CD4-positive, alpha-beta T cell (primary cell): ENCODE data around the gene PPP4R4. TPM values are rescaled to one million over a fixed set of nuclear protein-coding genes. Genes with fewer than 3 reads are reported as not detected.

Source experiments
- ATAC-seq: fragments of 200-7000 bp; cut with Tn5 transposase; one replicate; pipeline ENCODE4 v1.10.0; 2022; ENCODE audit warnings: mild to moderate bottlenecking; ENCODE audit not compliant: poor library complexity
- CTCF ChIA-PET: fragments of 350-600 bp; sonication (Branson Sonifier 250); formaldehyde crosslinking; loops from one replicate; lab custom pipeline; 2021; ENCODE audit warnings: antibody characterized with exemption, inconsistent platforms; lab: Charles Lee
- POLR2A ChIA-PET: fragments of 350-600 bp; sonication (Branson Sonifier 250); formaldehyde crosslinking; loops from one replicate; lab custom pipeline; 2021; ENCODE audit warnings: antibody characterized with exemption, inconsistent platforms; lab: Charles Lee
- DNase-seq, 14 experiments: peaks; one replicate each; pipeline ENCODE4 v3.0.0-alpha.2; 2013 to 2020; ENCODE audit warnings: mixed read lengths in 2 of 14
- H3K27ac ChIP-seq, 2 donors: one replicate each; pipeline versions ENCODE4 v1.5.1 to v1.7.0; 2013; ENCODE audit warnings: low read length in 2 of 2, low read depth in 1 of 2, mild to moderate bottlenecking in 1 of 2
- H3K27me3 ChIP-seq, 2 experiments: 1 replicate in 1 of 2; 2 replicates in 1 of 2; pipeline versions ENCODE4 v1.6.1 to v1.7.0; 2013; ENCODE audit warnings: low read length in 2 of 2, control low read depth in 1 of 2, mild to moderate bottlenecking in 1 of 2, moderate library complexity in 1 of 2; ENCODE audit not compliant: insufficient read depth in 2 of 2, control insufficient read depth in 1 of 2
- H3K36me3 ChIP-seq: one replicate; pipeline ENCODE4 v1.6.1; 2013; ENCODE audit warnings: low read length, control low read depth; ENCODE audit not compliant: insufficient read depth
- H3K4me1 ChIP-seq: one replicate; pipeline ENCODE4 v1.6.1; 2013; ENCODE audit warnings: low read length, control low read depth; ENCODE audit not compliant: insufficient read depth
- H3K4me3 ChIP-seq: one replicate; pipeline ENCODE4 v1.5.1; 2013; ENCODE audit warnings: mild to moderate bottlenecking, low read length, moderate library complexity
- H3K9me3 ChIP-seq, 2 experiments: 1 replicate in 1 of 2; 2 replicates in 1 of 2; pipeline versions ENCODE4 v1.6.1 to v1.7.0; 2013; ENCODE audit warnings: low read length in 2 of 2, mild to moderate bottlenecking in 2 of 2, control low read depth in 1 of 2, moderate library complexity in 1 of 2; ENCODE audit not compliant: control insufficient read depth in 1 of 2, insufficient read depth in 1 of 2
- H3K27ac Mint-ChIP-seq: one replicate; pipeline ENCODE4 v1.8.0; 2020; ENCODE audit warnings: mixed read lengths
- H3K27me3 Mint-ChIP-seq: one replicate; pipeline ENCODE4 v1.8.0; 2021; ENCODE audit warnings: mixed read lengths
- H3K36me3 Mint-ChIP-seq: one replicate; pipeline ENCODE4 v1.8.0; 2021; ENCODE audit warnings: low read depth, mixed read lengths
- H3K4me1 Mint-ChIP-seq: one replicate; pipeline ENCODE4 v1.8.0; 2021; ENCODE audit warnings: low read depth, mixed read lengths
- H3K4me3 Mint-ChIP-seq: one replicate; pipeline ENCODE4 v1.8.0; 2020; ENCODE audit warnings: mild to moderate bottlenecking, mixed read lengths
- H3K9me3 Mint-ChIP-seq: one replicate; pipeline ENCODE4 v1.8.0; 2020; ENCODE audit warnings: mixed read lengths
- intact Hi-C, 2 experiments: fragments of 100-400 bp; cut with DNase I in 1 of 2; cut with micrococcal nuclease in 1 of 2; formaldehyde crosslinking; loops; one replicate each; pipeline versions ENCODE4 v1.15.1 to v1.9.0; 2023 to 2025; cut with DNase I, micrococcal nuclease
- total RNA-seq, 174 experiments: library from RNA in 2 of 174; stranded (reverse) in 2 of 174; gene quantifications; one replicate each; pipeline ENCODE4 v1.2.3 and lab custom pipeline; 2021 to 2026
- TF ChIP-seq, protein P1 (sequence below): fragments of 200-600 bp; IDR thresholded peaks from one replicate; pipeline ENCODE4 v1.8.0; 2022; ENCODE audit warnings: antibody characterized with exemption, mild to moderate bottlenecking

The PPP4R4 gene
- total RNA-seq, 2 experiments from 2014 or later = 3.5 to 4.3 TPM

DNA sequence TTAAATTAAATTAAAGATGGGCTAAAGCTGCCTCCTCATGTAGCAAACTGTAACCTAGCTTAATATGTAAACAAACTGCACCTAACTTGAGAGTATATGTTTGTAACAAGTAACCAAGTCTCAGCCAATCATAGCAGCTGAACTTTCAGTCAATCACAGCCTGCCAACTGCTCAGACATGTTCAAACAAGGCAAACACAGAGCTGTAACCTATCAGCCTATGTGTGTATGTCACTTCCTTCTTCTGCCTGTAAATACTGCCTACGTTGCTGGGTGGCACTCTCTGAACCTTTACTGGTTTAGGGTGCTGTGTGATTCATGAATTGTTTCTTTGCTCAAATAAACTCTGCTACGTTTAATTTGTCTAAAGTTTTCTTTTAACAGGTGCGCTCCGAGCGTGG, 146.1 kb downstream of the PPP4R4 start:
- DNase-seq = no peak
- H3K4me1 ChIP-seq = no peaks in the 10 kb centered on the region
- no peak overlapping the region for H3K27ac Mint-ChIP-seq
- peaks cover 2% of the 10 kb centered on the region for H3K9me3 Mint-ChIP-seq
- no peaks in the 10 kb centered on the region for H3K36me3 Mint-ChIP-seq
- ChIA-PET POLR2A (no interaction called here), CTCF (no interaction called here)
- no peaks in the 10 kb centered on the region for H3K36me3 ChIP-seq
- no peaks in the 10 kb centered on the region for H3K4me1 Mint-ChIP-seq
- H3K27me3 Mint-ChIP-seq = no peaks in the 10 kb centered on the region
- TF ChIP-seq, protein P1, sequence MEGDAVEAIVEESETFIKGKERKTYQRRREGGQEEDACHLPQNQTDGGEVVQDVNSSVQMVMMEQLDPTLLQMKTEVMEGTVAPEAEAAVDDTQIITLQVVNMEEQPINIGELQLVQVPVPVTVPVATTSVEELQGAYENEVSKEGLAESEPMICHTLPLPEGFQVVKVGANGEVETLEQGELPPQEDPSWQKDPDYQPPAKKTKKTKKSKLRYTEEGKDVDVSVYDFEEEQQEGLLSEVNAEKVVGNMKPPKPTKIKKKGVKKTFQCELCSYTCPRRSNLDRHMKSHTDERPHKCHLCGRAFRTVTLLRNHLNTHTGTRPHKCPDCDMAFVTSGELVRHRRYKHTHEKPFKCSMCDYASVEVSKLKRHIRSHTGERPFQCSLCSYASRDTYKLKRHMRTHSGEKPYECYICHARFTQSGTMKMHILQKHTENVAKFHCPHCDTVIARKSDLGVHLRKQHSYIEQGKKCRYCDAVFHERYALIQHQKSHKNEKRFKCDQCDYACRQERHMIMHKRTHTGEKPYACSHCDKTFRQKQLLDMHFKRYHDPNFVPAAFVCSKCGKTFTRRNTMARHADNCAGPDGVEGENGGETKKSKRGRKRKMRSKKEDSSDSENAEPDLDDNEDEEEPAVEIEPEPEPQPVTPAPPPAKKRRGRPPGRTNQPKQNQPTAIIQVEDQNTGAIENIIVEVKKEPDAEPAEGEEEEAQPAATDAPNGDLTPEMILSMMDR = no peak
- H3K4me3 Mint-ChIP-seq = no peak overlapping the region
- H3K27me3 ChIP-seq = no peaks in the 10 kb centered on the region
- peak; percentile 29 for ATAC-seq
- no peak overlapping the region for H3K27ac ChIP-seq
- intact Hi-C loops = no loop called here
- H3K9me3 ChIP-seq = no peaks in the 10 kb centered on the region
- H3K4me3 ChIP-seq = no peak overlapping the region

GRCh38 chr14:94321421-94322271, 147.5 kb downstream of the PPP4R4 start:
- Histone ChIP-seq H3K9me3 (no peaks in the 10 kb centered on the region), H3K4me1 (no peaks in the 10 kb centered on the region), H3K36me3 (no peaks in the 10 kb centered on the region), H3K27me3 (no peaks in the 10 kb centered on the region), H3K27ac (no peak overlapping the region), H3K4me3 (no peak overlapping the region)
- H3K27me3 Mint-ChIP-seq = no peaks in the 10 kb centered on the region
- H3K36me3 Mint-ChIP-seq = no peaks in the 10 kb centered on the region
- H3K9me3 Mint-ChIP-seq = peaks cover 2% of the 10 kb centered on the region
- DNase-seq (no peak), ATAC-seq (no peak)
- no peaks in the 10 kb centered on the region for H3K4me1 Mint-ChIP-seq
- intact Hi-C loops = no loop called here
- TF ChIP-seq, protein P1 = no peak
- H3K4me3 Mint-ChIP-seq = no peak overlapping the region
- ChIA-PET POLR2A (no interaction called here), CTCF (no interaction called here)
- no peak overlapping the region for H3K27ac Mint-ChIP-seq

DNA sequence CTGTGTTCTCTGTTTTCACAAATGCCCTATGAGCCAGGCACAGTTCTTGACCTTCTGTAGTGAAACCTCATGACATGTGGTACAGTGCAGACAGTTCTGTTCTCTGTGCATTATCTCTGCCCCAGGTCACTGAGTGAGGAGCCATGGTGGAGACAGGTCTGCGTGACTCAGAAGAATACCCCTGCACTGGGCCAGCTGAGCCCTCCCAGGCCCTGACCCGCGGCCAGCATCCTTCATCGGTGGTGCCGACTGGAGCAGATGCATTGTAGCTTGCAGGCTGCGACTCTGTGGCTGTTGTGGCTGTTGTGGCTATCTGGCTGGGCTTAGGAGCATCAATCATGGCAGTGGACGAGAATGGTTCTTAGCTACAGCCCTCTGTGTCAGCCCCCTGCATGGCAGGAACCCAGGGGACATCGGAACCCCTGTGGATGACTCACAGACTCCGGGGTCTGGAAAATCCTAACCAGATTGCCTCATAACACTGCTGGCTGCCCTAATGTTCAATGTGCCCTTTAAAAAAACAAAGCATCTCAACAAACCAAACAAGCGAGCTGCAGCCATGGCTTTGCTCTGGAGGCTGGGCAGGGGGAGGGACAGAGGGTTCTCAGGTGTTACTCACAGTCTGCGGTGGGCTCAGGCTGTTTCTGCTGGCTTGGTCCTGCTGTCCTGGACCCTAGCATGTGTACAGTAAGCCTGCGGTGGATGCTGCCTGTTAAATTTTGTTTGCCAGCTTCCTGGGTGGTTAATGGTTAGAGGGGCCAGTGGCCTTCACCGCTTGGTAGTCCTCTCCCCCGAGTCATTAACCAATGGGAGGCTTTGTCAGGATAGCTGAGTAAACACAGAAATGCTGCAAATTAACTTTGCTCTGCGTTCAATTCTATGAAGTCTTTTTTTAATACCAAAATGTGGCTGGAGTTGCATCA, 148.8 kb downstream of the PPP4R4 start, which contains the start of gene SERPINA6:
SERPINA6 (minus strand) TSS at position 689 of the 923 bp plus-strand sequence. CDS start 8,688 bp downstream, outside the sequence.
- Mint-ChIP-seq H3K4me1 (no peaks in the 10 kb centered on the region), H3K27me3 (no peaks in the 10 kb centered on the region), H3K27ac (no peak within 1 kb of the TSS), H3K4me3 (no peak within 1 kb of the TSS), H3K9me3 (peaks cover under 1% of the 10 kb centered on the region), H3K36me3 (no peaks in the 10 kb centered on the region)
- ChIA-PET CTCF (no interaction called here), POLR2A (interaction anchor here (0.6 kb wide), 1 partner anchor 485 kb away, joined by 3 read pairs; no protein-coding TSS in a partner anchor)
- no peak within 1 kb of the TSS for H3K4me3 ChIP-seq
- no peak within 1 kb of the TSS for H3K27ac ChIP-seq
- no peaks in the 10 kb centered on the region for H3K9me3 ChIP-seq
- TF ChIP-seq, protein P1 = no peak
- ATAC-seq = no peak
- no peak for DNase-seq
- no peaks in the 10 kb centered on the region for H3K27me3 ChIP-seq
- H3K36me3 ChIP-seq = no peaks in the 10 kb centered on the region
- no peaks in the 10 kb centered on the region for H3K4me1 ChIP-seq
- intact Hi-C loops = no loop called here
